T-cell (primary cell): Measurements from ENCODE around the gene EEF1E1. TPM values are rescaled to one million over a fixed set of nuclear protein-coding genes. Genes with fewer than 3 reads are reported as not detected.

Experiments
- ATAC-seq, 4 experiments: fragments of 200-7000 bp in 3 of 4; fragments of 150-1000 bp in 1 of 4; cut with Tn5 transposase; replicated peaks in 1 of 4; 1 replicate in 3 of 4; 2 replicates in 1 of 4; pipeline ENCODE4 v1.10.0; 2021; ENCODE audit warnings: moderate library complexity in 3 of 4, mild to moderate bottlenecking in 2 of 4, moderate number of reproducible peaks in 1 of 4
- CTCF ChIA-PET, 2 donors: fragments of 300-600 bp; sonication (Branson Sonifier 250); formaldehyde crosslinking; loops; one replicate each; lab custom pipeline; 2022; ENCODE audit warnings: antibody characterized with exemption in 2 of 2; lab: Charles Lee
- POLR2A ChIA-PET, 2 donors: fragments of 300-600 bp; sonication (Branson Sonifier 250); formaldehyde crosslinking; loops; one replicate each; lab custom pipeline; 2022; ENCODE audit warnings: antibody characterized with exemption in 2 of 2; lab: Charles Lee
- DNase-seq, 35 experiments: peaks; one replicate each; pipeline versions ENCODE4 v3.0.0 to v3.0.0-alpha.2; 2013 to 2023
- H3K27ac ChIP-seq: one replicate; pipeline ENCODE4 v1.5.1; 2013; ENCODE audit warnings: low read length
- H3K27me3 ChIP-seq, 2 experiments: replicated peaks in 1 of 2; 1 replicate in 1 of 2; 2 replicates in 1 of 2; pipeline versions ENCODE4 v1.6.1 to v1.7.0; 2013; ENCODE audit warnings: low read length in 1 of 2, mixed read lengths in 1 of 2; ENCODE audit not compliant: control insufficient read depth in 2 of 2, insufficient read depth in 2 of 2; ENCODE audit errors: extremely low read depth in 1 of 2
- H3K36me3 ChIP-seq, 2 donors: 1 replicate in 1 of 2; 2 replicates in 1 of 2; pipeline versions ENCODE4 v1.6.1 to v1.7.0; 2013; ENCODE audit warnings: low read length in 1 of 2; ENCODE audit not compliant: control insufficient read depth in 2 of 2, insufficient read depth in 1 of 2; ENCODE audit errors: extremely low read depth in 1 of 2
- H3K4me1 ChIP-seq, 2 experiments: 1 replicate in 1 of 2; 2 replicates in 1 of 2; pipeline versions ENCODE4 v1.6.1 to v1.7.0; 2013; ENCODE audit warnings: low read length in 2 of 2, mixed read lengths in 1 of 2; ENCODE audit not compliant: insufficient read depth in 2 of 2, control insufficient read depth in 1 of 2; ENCODE audit errors: extremely low read depth in 1 of 2
- H3K4me3 ChIP-seq, 2 donors: 1 replicate in 1 of 2; 2 replicates in 1 of 2; pipeline versions ENCODE4 v1.5.1 to v1.7.0; 2013; ENCODE audit warnings: mild to moderate bottlenecking in 2 of 2, low read length in 1 of 2, moderate library complexity in 1 of 2; ENCODE audit not compliant: control insufficient read depth in 1 of 2; ENCODE audit errors: extremely low read depth in 1 of 2
- H3K9me3 ChIP-seq: 2 replicates; pipeline ENCODE4 v1.7.0; 2013
- H3K27ac Mint-ChIP-seq, 2 donors: one replicate each; pipeline ENCODE4 v1.8.0; 2020 to 2021; ENCODE audit warnings: mild to moderate bottlenecking in 2 of 2, mixed read lengths in 2 of 2
- H3K27me3 Mint-ChIP-seq, 2 donors: one replicate each; pipeline ENCODE4 v1.8.0; 2021 to 2022; ENCODE audit warnings: mixed read lengths in 2 of 2
- H3K36me3 Mint-ChIP-seq: one replicate; pipeline ENCODE4 v1.8.0; 2021; ENCODE audit warnings: mixed read lengths
- H3K4me1 Mint-ChIP-seq, 3 donors: one replicate each; pipeline ENCODE4 v1.8.0; 2020 to 2022; ENCODE audit warnings: mixed read lengths in 3 of 3, mild to moderate bottlenecking in 1 of 3
- H3K4me3 Mint-ChIP-seq, 3 donors: one replicate each; pipeline ENCODE4 v1.8.0; 2020 to 2022; ENCODE audit warnings: mild to moderate bottlenecking in 3 of 3, mixed read lengths in 3 of 3, moderate library complexity in 3 of 3
- H3K9me3 Mint-ChIP-seq, 3 donors: one replicate each; pipeline ENCODE4 v1.8.0; 2020 to 2022; ENCODE audit warnings: mixed read lengths in 3 of 3
- WGBS: methylation state at CpG from one replicate; pipeline ENCODE4 v1.1.5; 2013; ENCODE audit warnings: missing lambda C conversion rate; ENCODE audit not compliant: insufficient coverage; 5-methylcytosine and 5-hydroxymethylcytosine counted together
- total RNA-seq, 35 experiments: library from RNA in 6 of 35; stranded (reverse) in 6 of 35; fragments of 120-200 nt in 1 of 35; gene quantifications; one replicate each; pipeline versions ENCODE4 v1.2.1 to v1.2.4 and lab custom pipeline; 2013 to 2026

Gene EEF1E1
- total RNA-seq (10 to 100 TPM; 11.7 to 21.9 (median 19.7) TPM), total RNA-seq (lab: John Stamatoyannopoulos, UW) (2.2 to 38.6 (median 5.7) reads per million in 29 experiments)
- total RNA-seq (2013): 27.1 TPM

DNA sequence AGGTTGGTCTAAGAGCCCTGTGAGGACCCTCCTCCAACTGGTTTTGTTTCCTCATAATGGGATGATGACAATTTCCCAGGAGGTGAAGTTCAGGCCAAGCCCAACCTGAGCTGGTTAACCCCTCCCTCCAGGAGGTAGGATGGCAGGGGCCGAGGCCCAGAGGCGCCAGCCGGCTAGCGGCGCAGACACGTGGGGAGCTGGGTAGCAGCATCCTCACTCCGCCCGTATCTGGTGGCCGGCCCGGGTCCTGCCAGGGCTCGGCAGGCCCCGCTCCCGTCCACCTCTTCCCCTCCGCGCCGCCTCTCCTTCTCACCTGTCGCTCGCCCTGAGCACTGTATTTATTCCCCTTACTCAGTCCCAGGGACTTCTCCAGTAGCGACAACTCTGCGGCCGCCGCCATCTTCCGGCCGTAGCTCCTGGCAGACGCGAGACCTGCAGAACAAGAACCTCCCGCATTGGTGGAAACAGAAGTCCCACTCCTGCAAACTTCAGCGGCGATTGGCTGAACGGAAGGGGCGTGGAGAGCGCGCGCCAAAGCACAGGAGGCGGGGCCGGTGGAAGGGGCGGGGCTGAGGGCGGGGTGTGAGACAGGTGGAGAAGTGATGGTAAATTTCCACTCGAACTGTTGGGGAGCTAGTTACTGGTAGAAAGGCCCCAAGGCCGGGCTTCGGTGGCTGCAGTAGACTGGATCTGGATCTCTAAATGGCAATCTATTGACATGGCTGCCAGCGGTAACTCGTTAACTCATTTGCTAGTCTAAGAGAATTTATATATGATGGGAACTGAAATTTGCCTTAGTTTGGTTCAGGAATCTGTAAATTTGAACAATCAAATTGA, at the start of gene EEF1E1:
Gene EEF1E1 (minus strand): TSS at position 427 of the 837 bp plus-strand sequence. CDS start 27 bp downstream, at position 400.
- peak; percentile 98 for ATAC-seq

DNA sequence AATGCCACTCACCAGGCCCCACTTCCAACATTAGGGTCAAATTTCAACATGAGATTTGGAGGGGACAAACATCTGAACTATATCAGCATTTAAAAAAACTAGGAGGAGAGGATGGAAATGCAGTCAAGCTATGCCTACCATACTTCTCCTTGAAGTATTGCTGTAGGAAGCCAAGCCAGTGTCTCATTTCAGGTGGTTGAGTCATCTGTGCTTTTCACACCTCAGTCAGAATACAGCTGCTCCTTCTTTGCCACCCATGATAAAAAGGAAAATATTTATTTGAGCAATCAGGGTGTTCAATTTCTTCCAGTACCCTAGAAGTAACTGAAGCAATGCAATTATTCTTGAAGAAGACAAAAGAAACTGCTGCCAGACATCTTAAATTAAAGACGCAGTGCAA, 47.0 kb upstream of the EEF1E1 start:
- ChIA-PET POLR2A (no interaction called here), CTCF (no interaction called here)
- DNase-seq: no peak
- no peak for ATAC-seq
- WGBS: no CpG with 5 or more reads among the region's 1 CpG
- Mint-ChIP-seq H3K9me3 (no peaks in the 10 kb centered on the region), H3K27ac (no peak overlapping the region), H3K4me3 (no peak overlapping the region), H3K27me3 (peaks cover 5 to 9% of the 10 kb centered on the region in 2 donors), H3K36me3 (no peaks in the 10 kb centered on the region), H3K4me1 (no peaks in the 10 kb centered on the region)
- no peak overlapping the region for H3K27ac ChIP-seq
- H3K4me1 ChIP-seq: no peaks in the 10 kb centered on the region
- no peaks in the 10 kb centered on the region for H3K9me3 ChIP-seq
- H3K4me3 ChIP-seq: no peak overlapping the region
- H3K27me3 ChIP-seq: peaks cover 0 to 3% of the 10 kb centered on the region in 2 experiments
- H3K36me3 ChIP-seq: no peaks in the 10 kb centered on the region

More for the DNA sequence above, at the start of gene EEF1E1:
- CTCF ChIA-PET: interaction anchor here (0.6 to 2.2 kb wide), 7 partner anchors 37 to 1943 kb away, joined by 3 to 33 read pairs (median 4); partner anchors contain the start of genes BLOC1S5 (in 2 of the 2) and SNRNP48 (in 1 of the 2)
- Mint-ChIP-seq H3K4me3 (peak within 1 kb of the TSS; percentile 89 to 99 (median 93)), H3K27ac (peak within 1 kb of the TSS; percentile 91 to 96), H3K9me3 (no peaks in the 10 kb centered on the region), H3K36me3 (peaks cover 7% of the 10 kb centered on the region), H3K4me1 (peaks cover 32 to 37% (median 33%) of the 10 kb centered on the region in 3 donors), H3K27me3 (peaks cover 16 to 17% of the 10 kb centered on the region in 2 donors)
- Histone ChIP-seq H3K36me3 (peaks cover 0 to 7% of the 10 kb centered on the region in 2 donors), H3K9me3 (no peaks in the 10 kb centered on the region), H3K4me1 (peaks cover 6 to 14% of the 10 kb centered on the region in 2 experiments), H3K27me3 (no peaks in the 10 kb centered on the region), H3K4me3 (peak within 1 kb of the TSS; percentile 78 to 95), H3K27ac (peak within 1 kb of the TSS; percentile 50)
- DNase-seq: peak; percentile 89 to 99 (median 97)
- POLR2A ChIA-PET: interaction anchor here (0.6 to 1.7 kb wide), 5 partner anchors 30 to 710 kb away, joined by 3 to 21 read pairs (median 4); partner anchors contain the start of gene BLOC1S5 (in 1 of the 2)
- 2% methylated on average over 36 of the region's 43 CpGs for WGBS

DNA sequence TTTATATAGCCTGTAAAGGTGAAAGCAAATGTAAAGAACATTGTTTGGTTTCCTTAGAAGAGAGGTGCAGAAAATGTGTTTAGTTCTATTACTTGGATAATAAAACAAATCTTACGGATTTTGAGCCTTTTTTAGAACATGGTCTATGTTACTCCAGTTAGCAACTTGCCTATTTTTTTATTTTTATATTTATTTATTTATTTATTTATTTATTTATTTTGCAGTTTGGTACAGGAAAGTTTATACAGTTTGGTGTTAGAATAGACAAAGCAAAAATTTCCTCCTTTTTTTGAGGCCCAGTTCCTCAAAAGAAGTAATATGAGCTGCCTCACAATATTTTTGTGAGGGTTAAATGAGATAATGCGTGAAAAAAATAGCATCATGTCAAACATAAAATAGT, 41.6 kb upstream of the EEF1E1 start:
- Histone ChIP-seq H3K4me3 (no peak overlapping the region), H3K27me3 (peaks cover 0 to 3% of the 10 kb centered on the region in 2 experiments), H3K27ac (no peak overlapping the region), H3K9me3 (no peaks in the 10 kb centered on the region), H3K36me3 (no peaks in the 10 kb centered on the region), H3K4me1 (no peaks in the 10 kb centered on the region)
- no peaks in the 10 kb centered on the region for H3K36me3 Mint-ChIP-seq
- ATAC-seq: no peak
- peaks cover 4 to 5% of the 10 kb centered on the region in 2 donors for H3K27me3 Mint-ChIP-seq
- ChIA-PET CTCF (no interaction called here), POLR2A (no interaction called here)
- no peaks in the 10 kb centered on the region for H3K4me1 Mint-ChIP-seq
- no peaks in the 10 kb centered on the region for H3K9me3 Mint-ChIP-seq
- DNase-seq: no peak
- no peak overlapping the region for H3K27ac Mint-ChIP-seq
- no CpG with 5 or more reads among the region's 2 CpGs for WGBS
- H3K4me3 Mint-ChIP-seq: no peak overlapping the region

GRCh38 chr6:8139451-8139850, 37.1 kb upstream of the EEF1E1 start:
- H3K36me3 Mint-ChIP-seq: no peaks in the 10 kb centered on the region
- no peaks in the 10 kb centered on the region for H3K4me1 Mint-ChIP-seq
- Histone ChIP-seq H3K4me3 (no peak overlapping the region), H3K27ac (no peak overlapping the region), H3K36me3 (no peaks in the 10 kb centered on the region), H3K4me1 (no peaks in the 10 kb centered on the region), H3K9me3 (no peaks in the 10 kb centered on the region), H3K27me3 (peaks cover 0 to 3% of the 10 kb centered on the region in 2 experiments)
- no peak for DNase-seq
- H3K9me3 Mint-ChIP-seq: no peaks in the 10 kb centered on the region
- CTCF ChIA-PET: interaction anchor here in 1 of 2 donors (0.7 kb wide), 1 partner anchor 46 kb away, joined by 5 read pairs; no protein-coding TSS in a partner anchor
- POLR2A ChIA-PET: no interaction called here
- peaks cover 20 to 24% of the 10 kb centered on the region in 2 donors for H3K27me3 Mint-ChIP-seq
- H3K27ac Mint-ChIP-seq: no peak overlapping the region
- WGBS: 87% methylated on average over 5 of the region's 7 CpGs
- ATAC-seq: no peak
- H3K4me3 Mint-ChIP-seq: no peak overlapping the region

DNA sequence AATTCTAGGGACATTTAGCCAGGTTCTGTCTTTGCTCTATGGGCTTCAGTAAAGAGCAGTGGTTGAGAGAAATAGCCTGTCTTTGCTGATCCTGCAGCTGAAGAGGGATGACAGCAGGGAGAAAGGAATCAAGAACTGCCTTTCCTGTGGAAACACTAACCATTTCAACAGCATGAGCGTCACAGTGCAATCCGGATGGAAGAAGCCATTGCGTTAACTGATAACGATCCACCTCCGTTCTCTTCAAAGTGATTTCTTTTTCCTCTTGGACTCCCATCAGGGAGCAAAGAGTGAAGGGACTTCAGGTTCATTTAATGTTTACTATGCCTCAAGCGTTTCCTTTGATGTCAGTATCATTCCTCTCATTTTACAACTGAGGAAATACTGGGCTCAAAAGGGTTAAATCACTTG, 35.2 kb upstream of the EEF1E1 start:
- no peak overlapping the region for H3K27ac ChIP-seq
- Mint-ChIP-seq H3K27ac (no peak overlapping the region), H3K36me3 (no peaks in the 10 kb centered on the region), H3K27me3 (peaks cover 29 to 33% of the 10 kb centered on the region in 2 donors), H3K9me3 (no peaks in the 10 kb centered on the region), H3K4me3 (no peak overlapping the region), H3K4me1 (no peaks in the 10 kb centered on the region)
- no peaks in the 10 kb centered on the region for H3K9me3 ChIP-seq
- no peak overlapping the region for H3K4me3 ChIP-seq
- DNase-seq (no peak), ATAC-seq (no peak)
- peaks cover 0 to 8% of the 10 kb centered on the region in 2 experiments for H3K27me3 ChIP-seq
- H3K36me3 ChIP-seq: no peaks in the 10 kb centered on the region
- POLR2A ChIA-PET: no interaction called here
- CTCF ChIA-PET: no interaction called here
- H3K4me1 ChIP-seq: no peaks in the 10 kb centered on the region
- 86% methylated on average over 2 of the region's 6 CpGs for WGBS

DNA sequence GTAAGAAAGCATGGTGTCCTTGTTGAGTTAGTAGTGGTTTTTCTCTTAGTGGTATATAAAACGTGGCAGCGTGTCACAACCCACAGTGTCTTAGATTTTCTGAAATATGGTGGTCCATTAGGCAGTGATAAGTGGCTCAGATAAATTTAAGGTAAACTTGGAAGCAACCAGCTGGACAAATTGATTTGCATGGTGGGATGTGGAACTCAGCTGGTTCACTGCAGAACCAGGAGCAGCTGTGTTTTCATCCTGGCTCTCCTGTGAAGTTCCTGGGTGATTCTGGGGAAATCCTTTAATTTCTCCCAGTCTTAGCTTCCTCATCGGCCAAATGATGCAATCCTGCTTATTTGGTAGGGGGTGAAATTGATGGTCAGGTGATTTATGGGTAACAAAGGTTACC, 32.9 kb upstream of the EEF1E1 start:
- DNase-seq (no peak), ATAC-seq (no peak)
- 57% methylated on average over 2 of the region's 3 CpGs for WGBS
- Histone ChIP-seq H3K27me3 (peaks cover 0 to 8% of the 10 kb centered on the region in 2 experiments), H3K4me3 (no peak overlapping the region), H3K36me3 (no peaks in the 10 kb centered on the region), H3K9me3 (no peaks in the 10 kb centered on the region), H3K4me1 (no peaks in the 10 kb centered on the region), H3K27ac (no peak overlapping the region)
- H3K36me3 Mint-ChIP-seq: no peaks in the 10 kb centered on the region
- H3K27ac Mint-ChIP-seq: no peak overlapping the region
- CTCF ChIA-PET: no interaction called here
- peaks cover 0 to 7% (median 0%) of the 10 kb centered on the region in 3 donors for H3K4me1 Mint-ChIP-seq
- no peaks in the 10 kb centered on the region for H3K9me3 Mint-ChIP-seq
- POLR2A ChIA-PET: no interaction called here
- no peak overlapping the region for H3K4me3 Mint-ChIP-seq
- H3K27me3 Mint-ChIP-seq: peaks cover 37 to 41% of the 10 kb centered on the region in 2 donors
